Sigmoid colon (tissue), 4 donors: ENCODE measurements around the gene TBC1D21.

Experiments
- EP300 ChIP-seq, 4 donors: sonication (generic); formaldehyde crosslinking; IDR thresholded peaks; one replicate each; pipeline ENCODE4 v1.6.1; 2017; ENCODE audit warnings: antibody characterized with exemption in 4 of 4
- POLR2A ChIP-seq, 2 donors: fragments of 450-650 bp; IDR thresholded peaks; one replicate each; pipeline ENCODE4 v1.6.1; 2016; ENCODE audit warnings: antibody characterized with exemption in 2 of 2, mild to moderate bottlenecking in 2 of 2, moderate library complexity in 2 of 2
- POLR2AphosphoS5 ChIP-seq, 4 donors: sonication (generic); formaldehyde crosslinking; IDR thresholded peaks; one replicate each; pipeline ENCODE4 v1.6.1; 2017; ENCODE audit warnings: antibody characterized with exemption in 4 of 4
- TF ChIP-seq, protein P1 (sequence below), 4 experiments: fragments of 450-650 bp in 3 of 4; fragments of 200-600 bp in 1 of 4; IDR thresholded peaks; one replicate each; pipeline ENCODE4 v1.5.1; 2016 to 2019; ENCODE audit warnings: antibody characterized with exemption in 4 of 4, mild to moderate bottlenecking in 3 of 4, moderate library complexity in 2 of 4

DNA sequence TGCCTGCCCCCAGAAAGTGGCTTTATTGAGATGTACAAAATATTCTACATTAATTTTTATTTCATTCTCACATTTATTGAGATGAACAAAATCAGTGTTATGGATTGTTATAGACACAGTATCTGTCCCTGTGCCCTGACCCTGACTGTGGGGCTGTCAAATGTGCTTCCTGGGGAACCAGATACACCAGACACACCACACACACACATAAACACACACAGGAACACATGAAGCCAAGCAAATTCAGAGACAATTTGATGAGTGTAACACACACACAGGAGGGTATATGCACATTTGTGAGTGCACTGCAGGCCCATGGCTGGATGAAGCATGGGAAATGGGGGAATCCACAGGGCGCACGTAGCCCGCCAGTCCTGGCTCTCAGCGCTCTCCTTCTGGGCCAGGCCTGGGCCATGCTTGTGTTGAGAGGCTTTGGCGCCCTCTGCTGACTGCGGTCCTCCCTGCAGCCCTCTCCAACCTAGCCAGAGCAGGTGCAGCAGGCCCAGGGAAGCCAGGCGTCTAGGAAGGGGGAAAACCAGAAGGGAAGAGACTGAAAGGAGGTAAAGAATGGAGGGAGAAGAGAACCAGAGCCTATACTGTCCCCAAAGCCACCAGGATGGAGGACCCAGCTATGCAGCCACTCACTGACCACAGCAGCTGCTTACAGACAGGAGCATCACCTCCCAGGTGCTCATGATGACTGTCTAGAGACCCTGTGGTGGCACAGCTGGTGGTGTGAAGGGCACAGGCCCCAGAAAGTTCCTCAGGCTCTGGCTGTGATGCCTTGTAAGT lies 34.9 kb downstream of the TBC1D21 start:
- TF ChIP-seq, protein P1, sequence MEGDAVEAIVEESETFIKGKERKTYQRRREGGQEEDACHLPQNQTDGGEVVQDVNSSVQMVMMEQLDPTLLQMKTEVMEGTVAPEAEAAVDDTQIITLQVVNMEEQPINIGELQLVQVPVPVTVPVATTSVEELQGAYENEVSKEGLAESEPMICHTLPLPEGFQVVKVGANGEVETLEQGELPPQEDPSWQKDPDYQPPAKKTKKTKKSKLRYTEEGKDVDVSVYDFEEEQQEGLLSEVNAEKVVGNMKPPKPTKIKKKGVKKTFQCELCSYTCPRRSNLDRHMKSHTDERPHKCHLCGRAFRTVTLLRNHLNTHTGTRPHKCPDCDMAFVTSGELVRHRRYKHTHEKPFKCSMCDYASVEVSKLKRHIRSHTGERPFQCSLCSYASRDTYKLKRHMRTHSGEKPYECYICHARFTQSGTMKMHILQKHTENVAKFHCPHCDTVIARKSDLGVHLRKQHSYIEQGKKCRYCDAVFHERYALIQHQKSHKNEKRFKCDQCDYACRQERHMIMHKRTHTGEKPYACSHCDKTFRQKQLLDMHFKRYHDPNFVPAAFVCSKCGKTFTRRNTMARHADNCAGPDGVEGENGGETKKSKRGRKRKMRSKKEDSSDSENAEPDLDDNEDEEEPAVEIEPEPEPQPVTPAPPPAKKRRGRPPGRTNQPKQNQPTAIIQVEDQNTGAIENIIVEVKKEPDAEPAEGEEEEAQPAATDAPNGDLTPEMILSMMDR (IDR thresholded peaks at IDR 0.05), result peak; percentile 78 to 92 (median 82)
- TF ChIP-seq POLR2A (IDR thresholded peaks at IDR 0.05) (no peak), EP300 (IDR thresholded peaks at IDR 0.05) (no peak), POLR2AphosphoS5 (IDR thresholded peaks at IDR 0.05) (no peak)
